ENCODE measurements around the gene RHOT2. TPM values are rescaled to one million over a fixed set of nuclear protein-coding genes. Genes with fewer than 3 reads are reported as not detected.
A peak's percentile ranks its signal among the peaks of the same experiment; 100 is the strongest.

RHOT2 gene
- total and polyA plus RNA-seq, 2 of the 8 experiments (the other 6 are each of a cell fraction or from before 2014, with no cell fraction given), result 149 to 194 TPM

DNA sequence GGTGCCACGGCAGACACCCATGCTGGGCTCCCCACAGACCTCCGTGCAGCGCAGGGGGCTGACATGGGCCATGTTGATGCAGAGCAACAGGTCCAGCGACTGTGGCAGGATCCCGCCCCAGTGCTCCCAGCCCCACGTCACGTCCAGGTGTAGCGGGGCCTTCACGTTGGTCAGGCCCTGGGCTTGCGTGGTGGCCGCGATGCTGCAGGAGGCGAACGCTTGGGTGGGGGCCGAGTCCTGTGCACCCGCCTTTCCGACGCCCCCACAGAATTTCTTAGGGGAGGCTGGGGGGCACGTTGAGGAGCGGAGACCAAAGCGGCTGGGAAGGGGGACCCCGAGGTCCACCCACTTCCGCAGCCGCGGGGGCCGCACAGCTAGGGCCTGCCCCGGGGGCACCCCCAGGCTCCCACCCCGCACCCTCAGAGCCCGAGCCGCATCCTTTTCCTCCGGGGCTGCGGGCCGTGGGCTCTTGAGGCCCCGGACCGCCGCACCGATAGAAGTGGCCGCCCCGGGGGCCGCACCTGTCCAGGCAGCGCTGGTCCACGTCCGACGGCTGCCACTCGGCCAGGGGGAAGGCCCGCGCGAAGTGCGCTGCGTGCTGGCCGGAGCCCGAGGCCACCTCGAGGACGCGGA is 32.2 kb upstream of the RHOT2 start:
- Histone ChIP-seq H4K8ac (ENCODE audit: extremely low read depth, insufficient read depth, low read length) (peak overlapping the region; percentile 79; the same call in 1 of the 2 replicates), H3K4ac (replicated peaks; ENCODE audit: insufficient read length, low read depth, low read length) (peak overlapping the region; percentile 99), H3K4me2 (ENCODE audit: insufficient read depth in 1 of 2, low read depth in 2 of 2, low read length in 2 of 2) (peak overlapping the region; percentile 62 to 80), H3K56ac (replicated peaks; ENCODE audit: insufficient read length, low read depth, low read length) (peak overlapping the region; percentile 69), H2AFZ (ENCODE audit: low read length) (no peak overlapping the region), H3K14ac (ENCODE audit: insufficient read length) (no peak overlapping the region), H3K18ac (ENCODE audit: extremely low read depth, low read length) (peak overlapping the region; percentile 91), H3K27ac (ENCODE audit: low read depth, low read length) (no peak overlapping the region), H3K23ac (ENCODE audit: insufficient read length) (no peak overlapping the region), H3K9ac (replicated peaks in 1 of 4; ENCODE audit: extremely low read depth in 1 of 4, low read depth in 3 of 4, low read length in 3 of 4) (peak overlapping the region; percentile 5 to 66 (median 60); a peak in 6 of 7 replicates), H3K27me3 (replicated peaks in 1 of 4; ENCODE audit: control insufficient read depth in 3 of 4, extremely low read depth in 1 of 4, insufficient read depth in 3 of 4, low read length in 3 of 4) (no peaks in the 10 kb centered on the region), H2BK12ac (ENCODE audit: low read depth, low read length) (no peak overlapping the region), H3K79me1 (ENCODE audit: low read depth, low read length) (no peaks in the 10 kb centered on the region), H3K79me2 (ENCODE audit: control insufficient read depth in 1 of 2, insufficient read depth in 2 of 2, low read length in 2 of 2) (peaks cover 0 to 6% of the 10 kb centered on the region in 2 experiments; a peak in 1 of 4 replicates), H2BK20ac (ENCODE audit: low read length) (no peak overlapping the region), H4K5ac (ENCODE audit: insufficient read length, low read depth, low read length) (peak overlapping the region; percentile 80), H2BK120ac (replicated peaks; ENCODE audit: low read depth, low read length) (no peak overlapping the region), H4K20me1 (replicated peaks in 1 of 2; ENCODE audit: control insufficient read depth in 1 of 2, insufficient read depth in 2 of 2, low read length in 2 of 2) (peaks cover 3 to 10% of the 10 kb centered on the region in 2 experiments), H4K91ac (replicated peaks; ENCODE audit: insufficient read length, low read length) (peak overlapping the region; percentile 98), H2BK15ac (ENCODE audit: low read length) (peak overlapping the region; percentile 53; the same call in 1 of the 2 replicates), H3K9me3 (ENCODE audit: insufficient read depth in 2 of 2, low read depth in 1 of 2, low read length in 1 of 2) (no peaks in the 10 kb centered on the region), H3K4me3 (ENCODE audit: extremely low read depth in 1 of 4, insufficient read depth in 2 of 4, low read depth in 3 of 4, low read length in 4 of 4) (peak overlapping the region; percentile 73 to 89 (median 77)), H2BK5ac (ENCODE audit: low read depth, low read length) (peak overlapping the region; percentile 73; the same call in 1 of the 2 replicates), H2AK5ac (ENCODE audit: low read depth, low read length) (no peak overlapping the region), H3K36me3 (ENCODE audit: control insufficient read depth in 2 of 4, insufficient read depth in 4 of 4, low read length in 3 of 4) (peaks cover 0 to 21% (median 3%) of the 10 kb centered on the region in 4 experiments; a peak in 4 of 8 replicates), H3K4me1 (replicated peaks in 1 of 4; ENCODE audit: control insufficient read depth in 3 of 4, insufficient read depth in 4 of 4, low read length in 3 of 4) (peaks cover 0 to 29% (median 20%) of the 10 kb centered on the region in 4 experiments; a peak in 6 of 7 replicates), H3K23me2 (ENCODE audit: low read depth, low read length) (peaks cover 8% of the 10 kb centered on the region; the same call in 1 of the 2 replicates)
- WGBS, 2 experiments (ENCODE audit: extremely low coverage in 1 of 2, insufficient coverage in 1 of 2, insufficient read length in 1 of 2, insufficient replicate concordance in 2 of 2, low coverage in 1 of 2, low lambda C conversion rate in 2 of 2, missing lambda C conversion rate in 1 of 2), result 13% methylated on average over 39 of the region's 55 CpGs; no CpG with 5 or more reads in 1 of the 2 experiments
- CTCF ChIA-PET (ENCODE audit: partially characterized antibody), result interaction anchor here (0.9 to 2.9 kb wide), 5 partner anchors 10 to 42 kb away, joined by 4 to 8 read pairs (median 6); no protein-coding TSS in a partner anchor
- DNase-seq (ENCODE audit: low read depth in 1 of 2, low spot score in 2 of 2) (no peak), FAIRE-seq (no peak)
- POLR2A ChIA-PET (ENCODE audit: partially characterized antibody), result interaction anchor here (0.6 to 2.7 kb wide), 16 partner anchors 11 to 1531 kb away, joined by 3 to 16 read pairs (median 4); partner anchors contain the start of genes RAB40C, RHBDL1, WDR24 and WDR90
- TF ChIP-seq TAF7 (optimal IDR thresholded peaks at IDR 0.05; ENCODE audit: borderline replicate concordance, low read depth, low read length) (no peak), BCL11A (IDR thresholded peaks at IDR 0.05; ENCODE audit: low read depth in 2 of 2, low read length in 2 of 2) (no peak), HDAC2 (IDR thresholded peaks at IDR 0.05; ENCODE audit: borderline replicate concordance in 1 of 2, low read depth in 2 of 2, low read length in 2 of 2) (0 out of 4 replicates have a peak, but pooled peaks of 1 of the 2 experiments have one; percentile 37), RNF2 (IDR thresholded peaks at IDR 0.05; ENCODE audit: borderline replicate concordance, low read depth, low read length, missing control alignments, poor library complexity, severe bottlenecking) (no peak), RFX5 (IDR thresholded peaks at IDR 0.05; ENCODE audit: borderline replicate concordance, low read depth, low read length) (no peak), ATF2 (IDR thresholded peaks at IDR 0.05; ENCODE audit: low read length) (no peak)
- TF ChIP-seq, protein P1, sequence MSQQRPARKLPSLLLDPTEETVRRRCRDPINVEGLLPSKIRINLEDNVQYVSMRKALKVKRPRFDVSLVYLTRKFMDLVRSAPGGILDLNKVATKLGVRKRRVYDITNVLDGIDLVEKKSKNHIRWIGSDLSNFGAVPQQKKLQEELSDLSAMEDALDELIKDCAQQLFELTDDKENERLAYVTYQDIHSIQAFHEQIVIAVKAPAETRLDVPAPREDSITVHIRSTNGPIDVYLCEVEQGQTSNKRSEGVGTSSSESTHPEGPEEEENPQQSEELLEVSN (IDR thresholded peaks at IDR 0.05), result peak; percentile 63; the same call in 1 of the 2 replicates

All from H1 (cell line).